DMS53 treated with DMSO at 0.1 percent for 48 hours (cell line): ENCODE measurements around the gene UHRF1.
A peak's percentile ranks its signal among the peaks of the same experiment; 100 is the strongest.
"Not testable (repeated sequence)": the region's sequence is repeated elsewhere in the genome, so short reads cannot be mapped to it uniquely, and the experiment has no call there.

Experiments used
- DNase-seq: peaks from one replicate; lab custom pipeline; 2025; ENCODE audit not compliant: unreplicated experiment; lab: John Stamatoyannopoulos, UW

UHRF1 gene

GRCh38 chr19:4909156-4909896, at the start of gene UHRF1:
Gene UHRF1, plus strand, starts transcription at chr19:4909501. Its CDS starts 1,385 bp downstream, at chr19:4910886.
- DNase-seq = no peak

GRCh38 chr19:4859697-4860096, 49.6 kb upstream of the UHRF1 start:
- DNase-seq = no peak

- DNase-seq = peak; percentile 86
These were observed 48.2 kb upstream of the UHRF1 start for GRCh38 chr19:4861147-4861546.

GRCh38 chr19:4866595-4867424, 42.5 kb upstream of the UHRF1 start:
- DNase-seq = no peak

GRCh38 chr19:4867534-4868285, 41.6 kb upstream of the UHRF1 start, which contains the start of gene PLIN3:
Gene PLIN3, minus strand, starts transcription at chr19:4867667. Its CDS starts 6,273 bp downstream, at chr19:4861394.
- DNase-seq = peak; percentile 48

GRCh38 chr19:4868286-4868834, 40.9 kb upstream of the UHRF1 start:
- no peak for DNase-seq

GRCh38 chr19:4870025-4870700, 39.1 kb upstream of the UHRF1 start:
- peak; percentile 10 for DNase-seq

- DNase-seq = no peak
These were observed 37.6 kb upstream of the UHRF1 start for GRCh38 chr19:4871711-4872110.

- no peak for DNase-seq
These were observed 35.4 kb upstream of the UHRF1 start for GRCh38 chr19:4873930-4874329.

- no peak for DNase-seq
These were observed 31.4 kb upstream of the UHRF1 start for GRCh38 chr19:4877753-4878490.

GRCh38 chr19:4878491-4878968, 30.8 kb upstream of the UHRF1 start:
- DNase-seq = no peak

GRCh38 chr19:4879041-4879440, 30.3 kb upstream of the UHRF1 start:
- DNase-seq = no peak

GRCh38 chr19:4882874-4883273, 26.4 kb upstream of the UHRF1 start:
- not testable (repeated sequence) for DNase-seq

- not testable (repeated sequence) for DNase-seq
These were observed 24.3 kb upstream of the UHRF1 start for GRCh38 chr19:4884993-4885392.

GRCh38 chr19:4887803-4888202, 21.5 kb upstream of the UHRF1 start:
- DNase-seq = not testable (repeated sequence)

- DNase-seq = no peak
These were observed 20.1 kb upstream of the UHRF1 start for GRCh38 chr19:4889034-4889815.

- no peak for DNase-seq
These were observed 18.2 kb upstream of the UHRF1 start for GRCh38 chr19:4891066-4891465.

GRCh38 chr19:4892962-4893361, 16.3 kb upstream of the UHRF1 start:
- not testable (repeated sequence) for DNase-seq

GRCh38 chr19:4896372-4896771, 12.9 kb upstream of the UHRF1 start:
- no peak for DNase-seq
